ENCODE measurements around the gene SLAMF9. TPM values are rescaled to one million over a fixed set of nuclear protein-coding genes. Genes with fewer than 3 reads are reported as not detected.
A peak's percentile ranks its signal among the peaks of the same experiment; 100 is the strongest.

Gene SLAMF9
- total and polyA plus RNA-seq, 2 experiments from 2014 or later = 0.48 TPM; not detected in 1

GRCh38 chr1:159914252-159915018, 39.6 kb downstream of the SLAMF9 start:
- peaks cover 38% of the 10 kb centered on the region for H3F3A ChIP-seq (ENCODE audit: insufficient read depth)
- no peak for TF ChIP-seq EZH2phosphoT487 (IDR thresholded peaks at IDR 0.05; ENCODE audit: insufficient read depth, low read depth)
- no peak for TF ChIP-seq EZH2 (IDR thresholded peaks at IDR 0.05; ENCODE audit: insufficient read depth, poor library complexity, severe bottlenecking)
- in situ Hi-C loops (cut with MboI) = no loop called here
- H3K4me1 ChIP-seq (ENCODE audit: insufficient read depth) = peaks cover 66% of the 10 kb centered on the region
- H3K79me2 ChIP-seq (ENCODE audit: insufficient read depth) = peaks cover 8% of the 10 kb centered on the region
- H3K4me3 ChIP-seq = no peak overlapping the region
- H2AFZ ChIP-seq = no peak overlapping the region
- H3K9ac ChIP-seq = no peak overlapping the region
- 91 to 92% methylated on average over 9 to 10 of the region's 10 CpGs for WGBS, 2 experiments (ENCODE audit: low coverage in 1 of 2, low lambda C conversion rate in 2 of 2, missing lambda C conversion rate in 2 of 2)
- H3K9me3 ChIP-seq (ENCODE audit: low read depth) = no peaks in the 10 kb centered on the region
- no peak overlapping the region for H3K4me2 ChIP-seq (ENCODE audit: unreplicated experiment)
- H3K27me3 ChIP-seq (replicated peaks; ENCODE audit: insufficient read depth) = no peaks in the 10 kb centered on the region
- no peaks in the 10 kb centered on the region for H4K20me1 ChIP-seq (ENCODE audit: insufficient read depth)
- H3K36me3 ChIP-seq (ENCODE audit: low read depth) = peaks cover 14% of the 10 kb centered on the region
- no peak for DNase-seq
- no peak overlapping the region for H3K27ac ChIP-seq
- H3K9me2 ChIP-seq (ENCODE audit: insufficient read depth) = no peaks in the 10 kb centered on the region

GRCh38 chr1:159913451-159914192, 40.4 kb downstream of the SLAMF9 start:
- peaks cover 63% of the 10 kb centered on the region for H3K4me1 ChIP-seq (ENCODE audit: insufficient read depth)
- H3K79me2 ChIP-seq (ENCODE audit: insufficient read depth) = no peaks in the 10 kb centered on the region
- DNase-seq = no peak
- peaks cover 29% of the 10 kb centered on the region for H3F3A ChIP-seq (ENCODE audit: insufficient read depth)
- WGBS, 2 experiments (ENCODE audit: low coverage in 1 of 2, low lambda C conversion rate in 2 of 2, missing lambda C conversion rate in 2 of 2) = 76 to 78% methylated on average over 5 of the region's 5 CpGs
- H2AFZ ChIP-seq = no peak overlapping the region
- H3K36me3 ChIP-seq (ENCODE audit: low read depth) = peaks cover 6% of the 10 kb centered on the region
- TF ChIP-seq EZH2 (IDR thresholded peaks at IDR 0.05; ENCODE audit: insufficient read depth, poor library complexity, severe bottlenecking) (no peak), EZH2phosphoT487 (IDR thresholded peaks at IDR 0.05; ENCODE audit: insufficient read depth, low read depth) (no peak)
- H3K27me3 ChIP-seq (replicated peaks; ENCODE audit: insufficient read depth) = no peaks in the 10 kb centered on the region
- no peaks in the 10 kb centered on the region for H3K9me2 ChIP-seq (ENCODE audit: insufficient read depth)
- H3K4me3 ChIP-seq = no peak overlapping the region
- no peaks in the 10 kb centered on the region for H4K20me1 ChIP-seq (ENCODE audit: insufficient read depth)
- in situ Hi-C loops (cut with MboI) = no loop called here
- no peak overlapping the region for H3K4me2 ChIP-seq (ENCODE audit: unreplicated experiment)
- H3K9me3 ChIP-seq (ENCODE audit: low read depth) = no peaks in the 10 kb centered on the region
- H3K27ac ChIP-seq = no peak overlapping the region; the same call in 1 of the 2 replicates
- no peak overlapping the region for H3K9ac ChIP-seq

DNA sequence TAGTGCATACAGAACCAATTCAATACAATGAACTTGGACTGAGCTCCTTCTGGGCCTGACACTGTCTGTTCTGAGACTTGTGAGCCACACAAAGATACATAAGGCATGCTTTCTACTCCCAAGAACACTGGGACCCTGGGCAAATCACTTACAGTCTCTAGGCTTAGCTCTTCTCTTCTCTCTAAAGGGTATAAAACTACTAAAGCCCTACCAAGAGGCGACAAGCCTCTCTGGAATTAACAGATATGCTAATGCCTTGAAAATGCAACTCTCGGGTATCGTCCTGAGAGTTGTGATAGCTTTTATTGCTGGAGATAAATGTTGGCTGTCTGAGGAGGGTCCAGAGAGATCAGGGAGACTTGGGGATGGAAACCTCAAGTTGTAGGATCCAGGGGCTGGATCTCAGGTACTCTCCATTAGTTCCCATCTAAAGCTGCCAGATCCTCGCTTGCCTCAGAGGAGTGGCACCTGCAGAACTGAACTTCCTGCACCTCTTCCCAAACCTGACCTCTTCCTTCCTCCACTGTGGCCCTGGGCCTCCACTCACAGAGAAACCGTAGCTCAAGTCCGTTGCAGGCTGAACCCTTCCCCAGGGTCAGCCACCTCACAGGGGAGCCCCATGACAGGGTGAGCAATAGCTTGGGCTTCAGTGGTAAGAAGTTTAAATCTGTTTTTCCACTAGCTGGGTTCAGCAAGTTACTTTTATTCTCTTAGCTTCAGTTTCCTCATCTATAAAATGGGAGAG, 42.5 kb downstream of the SLAMF9 start:
- H3K36me3 ChIP-seq (ENCODE audit: low read depth) = no peaks in the 10 kb centered on the region
- 90 to 93% methylated on average over 6 of the region's 6 CpGs for WGBS, 2 experiments (ENCODE audit: low coverage in 1 of 2, low lambda C conversion rate in 2 of 2, missing lambda C conversion rate in 2 of 2)
- no peaks in the 10 kb centered on the region for H3K27me3 ChIP-seq (replicated peaks; ENCODE audit: insufficient read depth)
- H3K4me2 ChIP-seq (ENCODE audit: unreplicated experiment) = no peak overlapping the region
- H3K9me2 ChIP-seq (ENCODE audit: insufficient read depth) = no peaks in the 10 kb centered on the region
- H3K4me1 ChIP-seq (ENCODE audit: insufficient read depth) = peaks cover 44% of the 10 kb centered on the region
- TF ChIP-seq EZH2 (IDR thresholded peaks at IDR 0.05; ENCODE audit: insufficient read depth, poor library complexity, severe bottlenecking) = no peak
- no peak for TF ChIP-seq EZH2phosphoT487 (IDR thresholded peaks at IDR 0.05; ENCODE audit: insufficient read depth, low read depth)
- no peaks in the 10 kb centered on the region for H4K20me1 ChIP-seq (ENCODE audit: insufficient read depth)
- no peaks in the 10 kb centered on the region for H3K9me3 ChIP-seq (ENCODE audit: low read depth)
- DNase-seq = no peak
- peak overlapping the region; percentile 73 for H3K27ac ChIP-seq
- H2AFZ ChIP-seq = no peak overlapping the region
- H3K4me3 ChIP-seq = no peak overlapping the region
- peak overlapping the region; percentile 59 for H3K9ac ChIP-seq
- in situ Hi-C loops (cut with MboI) = no loop called here
- no peaks in the 10 kb centered on the region for H3K79me2 ChIP-seq (ENCODE audit: insufficient read depth)
- peaks cover 15% of the 10 kb centered on the region for H3F3A ChIP-seq (ENCODE audit: insufficient read depth)
